GM12878 (cell line): Measurements from ENCODE around the gene NFILZ.
"Not testable (repeated sequence)": the region's sequence is repeated elsewhere in the genome, so short reads cannot be mapped to it uniquely, and the experiment has no call there.

Experiments used
- CEBPB ChIP-seq, 2 experiments: fragments of 150-350 bp in 1 of 2; IDR thresholded peaks; 2 replicates each; pipeline ENCODE4 v1.6.1; 2012 to 2014; ENCODE audit warnings: low read depth in 2 of 2, low read length in 2 of 2, borderline replicate concordance in 1 of 2, inconsistent platforms in 1 of 2
- CREB1 ChIP-seq: IDR thresholded peaks from 2 replicates; pipeline ENCODE4 v1.6.1; 2012; ENCODE audit warnings: low read depth, mild to moderate bottlenecking, inconsistent platforms
- EGR1 ChIP-seq, 2 experiments: IDR thresholded peaks; 1 replicate in 1 of 2; 2 replicates in 1 of 2; pipeline ENCODE4 v1.6.1; 2011 to 2012; ENCODE audit warnings: low read depth in 2 of 2, low read length in 2 of 2, borderline replicate concordance in 1 of 2, mild to moderate bottlenecking in 1 of 2, moderate library complexity in 1 of 2
- PAX8 ChIP-seq: fragments of 450-650 bp; IDR thresholded peaks from 2 replicates; pipeline ENCODE4 v1.6.1; 2017; ENCODE audit warnings: mild to moderate bottlenecking, moderate library complexity
- YY1 ChIP-seq: IDR thresholded peaks from 2 replicates; pipeline ENCODE4 v1.6.1; 2011; ENCODE audit warnings: low read depth, mild to moderate bottlenecking, low read length
- TF ChIP-seq, protein P1 (sequence below): IDR thresholded peaks from 2 replicates; pipeline ENCODE4 v1.6.1; 2011; ENCODE audit warnings: mild to moderate bottlenecking, low read depth, low read length, moderate library complexity; ENCODE audit not compliant: insufficient replicate concordance

DNA sequence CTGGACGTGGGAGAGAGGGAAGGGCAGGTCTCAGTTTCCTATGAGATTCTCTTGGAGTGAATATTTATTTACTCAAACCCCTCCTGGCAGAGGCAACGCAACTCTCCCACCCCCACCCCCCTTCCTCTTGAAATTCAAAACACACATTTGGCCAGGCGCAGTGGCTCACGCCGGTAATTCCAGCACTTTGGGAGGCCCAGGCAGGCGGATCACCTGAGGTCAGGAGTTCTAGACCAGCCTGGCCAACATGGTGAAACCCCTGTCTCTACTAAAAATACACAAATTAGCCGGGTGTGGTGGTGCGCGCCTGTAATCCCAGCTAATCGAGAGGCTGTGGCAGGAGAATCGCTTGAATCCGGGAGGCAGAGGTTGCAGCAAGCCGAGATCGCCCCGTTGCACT is 13.1 kb upstream of the NFILZ start:
- not testable (repeated sequence) for TF ChIP-seq CEBPB (IDR thresholded peaks at IDR 0.05; ENCODE audit: borderline replicate concordance in 1 of 2, low read depth in 2 of 2, low read length in 2 of 2); YY1; PAX8; CREB1; EGR1 (IDR thresholded peaks at IDR 0.05; ENCODE audit: borderline replicate concordance in 1 of 2, low read depth in 2 of 2, low read length in 2 of 2)
- TF ChIP-seq, protein P1, sequence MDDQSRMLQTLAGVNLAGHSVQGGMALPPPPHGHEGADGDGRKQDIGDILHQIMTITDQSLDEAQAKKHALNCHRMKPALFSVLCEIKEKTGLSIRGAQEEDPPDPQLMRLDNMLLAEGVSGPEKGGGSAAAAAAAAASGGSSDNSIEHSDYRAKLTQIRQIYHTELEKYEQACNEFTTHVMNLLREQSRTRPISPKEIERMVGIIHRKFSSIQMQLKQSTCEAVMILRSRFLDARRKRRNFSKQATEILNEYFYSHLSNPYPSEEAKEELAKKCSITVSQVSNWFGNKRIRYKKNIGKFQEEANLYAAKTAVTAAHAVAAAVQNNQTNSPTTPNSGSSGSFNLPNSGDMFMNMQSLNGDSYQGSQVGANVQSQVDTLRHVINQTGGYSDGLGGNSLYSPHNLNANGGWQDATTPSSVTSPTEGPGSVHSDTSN, result not testable (repeated sequence)
